ES-I3 (cell line): ENCODE measurements around the gene BPNT1.
A peak's percentile ranks its signal among the peaks of the same experiment; 100 is the strongest.
"Not testable (repeated sequence)": the region's sequence is repeated elsewhere in the genome, so short reads cannot be mapped to it uniquely, and the experiment has no call there.

Experiments
- H3K36me3 ChIP-seq: 2 replicates; pipeline ENCODE4 v1.6.1; 2013; ENCODE audit warnings: mild to moderate bottlenecking, low read length, control low read depth, moderate library complexity; ENCODE audit not compliant: insufficient read depth
- H3K4me1 ChIP-seq: 2 replicates; pipeline ENCODE4 v1.6.1; 2013; ENCODE audit warnings: mild to moderate bottlenecking, control low read depth, low read length; ENCODE audit not compliant: insufficient read depth
- H3K9ac ChIP-seq: 2 replicates; pipeline ENCODE4 v1.6.1; 2013; ENCODE audit warnings: low read depth, mild to moderate bottlenecking, low read length, moderate library complexity
- H3K9me3 ChIP-seq: 2 replicates; pipeline ENCODE4 v1.6.1; 2013; ENCODE audit warnings: mild to moderate bottlenecking, low read length, moderate library complexity; ENCODE audit not compliant: control insufficient read depth, insufficient read depth

Gene BPNT1

GRCh38 chr1:220089650-220090556 is at the start of gene BPNT1:
TSS of gene BPNT1 (minus strand) at chr1:220089788. CDS start at chr1:220079846, 9,942 bp downstream.
- Histone ChIP-seq H3K9me3 (no peaks in the 10 kb centered on the region), H3K9ac (peak within 1 kb of the TSS; percentile 81), H3K4me1 (no peaks in the 10 kb centered on the region), H3K36me3 (no peaks in the 10 kb centered on the region)

- H3K9ac ChIP-seq: no peak overlapping the region
- H3K4me1 ChIP-seq: no peaks in the 10 kb centered on the region
- H3K36me3 ChIP-seq: peaks cover 5% of the 10 kb centered on the region
- H3K9me3 ChIP-seq: no peaks in the 10 kb centered on the region
Observed at GRCh38 chr1:220137019-220137786, 47.6 kb upstream of the BPNT1 start.

GRCh38 chr1:220135755-220136154 is 46.2 kb upstream of the BPNT1 start:
- no peak overlapping the region for H3K9ac ChIP-seq
- no peaks in the 10 kb centered on the region; the same call in 1 of the 2 replicates for H3K36me3 ChIP-seq
- no peaks in the 10 kb centered on the region for H3K9me3 ChIP-seq
- H3K4me1 ChIP-seq: no peaks in the 10 kb centered on the region

GRCh38 chr1:220129479-220130210 is 40.1 kb upstream of the BPNT1 start:
- no peaks in the 10 kb centered on the region for H3K9me3 ChIP-seq
- no peaks in the 10 kb centered on the region; the same call in 1 of the 2 replicates for H3K36me3 ChIP-seq
- H3K9ac ChIP-seq: no peak overlapping the region
- no peaks in the 10 kb centered on the region for H3K4me1 ChIP-seq

GRCh38 chr1:220127076-220127475 is 37.5 kb upstream of the BPNT1 start:
- Histone ChIP-seq H3K36me3 (no peaks in the 10 kb centered on the region; the same call in 1 of the 2 replicates), H3K9ac (no peak overlapping the region), H3K9me3 (no peaks in the 10 kb centered on the region), H3K4me1 (no peaks in the 10 kb centered on the region)

- Histone ChIP-seq H3K9me3 (no peaks in the 10 kb centered on the region), H3K36me3 (no peaks in the 10 kb centered on the region; the same call in 1 of the 2 replicates), H3K9ac (no peak overlapping the region), H3K4me1 (no peaks in the 10 kb centered on the region)
Observed at GRCh38 chr1:220124542-220124941, 35.0 kb upstream of the BPNT1 start.

GRCh38 chr1:220123889-220124288 is 34.3 kb upstream of the BPNT1 start:
- Histone ChIP-seq H3K4me1 (no peaks in the 10 kb centered on the region), H3K9me3 (no peaks in the 10 kb centered on the region), H3K36me3 (peaks cover 2% of the 10 kb centered on the region), H3K9ac (no peak overlapping the region)

- H3K9ac ChIP-seq: no peak overlapping the region
Observed at GRCh38 chr1:220123066-220123465, 33.5 kb upstream of the BPNT1 start.

GRCh38 chr1:220121791-220122530 is 32.4 kb upstream of the BPNT1 start:
- H3K9ac ChIP-seq: no peak overlapping the region
- no peaks in the 10 kb centered on the region for H3K4me1 ChIP-seq
- H3K36me3 ChIP-seq: peaks cover 6% of the 10 kb centered on the region
- no peaks in the 10 kb centered on the region for H3K9me3 ChIP-seq

More at GRCh38 chr1:220123066-220123465, 33.5 kb upstream of the BPNT1 start:
- H3K9me3 ChIP-seq: no peaks in the 10 kb centered on the region
- H3K36me3 ChIP-seq: peaks cover 2% of the 10 kb centered on the region
- no peaks in the 10 kb centered on the region for H3K4me1 ChIP-seq

- Histone ChIP-seq H3K9ac (no peak overlapping the region), H3K9me3 (no peaks in the 10 kb centered on the region), H3K4me1 (no peaks in the 10 kb centered on the region), H3K36me3 (peaks cover 6% of the 10 kb centered on the region)
Observed at GRCh38 chr1:220119043-220119512, 29.5 kb upstream of the BPNT1 start.

- H3K36me3 ChIP-seq: peaks cover 9% of the 10 kb centered on the region
Observed at GRCh38 chr1:220113136-220113695, 23.6 kb upstream of the BPNT1 start.

GRCh38 chr1:220112600-220112999 is 23.0 kb upstream of the BPNT1 start:
- peaks cover 10% of the 10 kb centered on the region for H3K36me3 ChIP-seq
- not testable (repeated sequence) for H3K4me1 ChIP-seq, H3K9me3 ChIP-seq, H3K9ac ChIP-seq

More at GRCh38 chr1:220113136-220113695, 23.6 kb upstream of the BPNT1 start:
- no peak overlapping the region for H3K9ac ChIP-seq
- no peaks in the 10 kb centered on the region for H3K9me3 ChIP-seq
- H3K4me1 ChIP-seq: no peaks in the 10 kb centered on the region

- H3K36me3 ChIP-seq: peaks cover 15% of the 10 kb centered on the region
- H3K9me3 ChIP-seq, H3K9ac ChIP-seq, H3K4me1 ChIP-seq: not testable (repeated sequence)
Observed at GRCh38 chr1:220110473-220110872, 20.9 kb upstream of the BPNT1 start.
